K562 (cell line): ENCODE data around the gene PEPD. TPM values are rescaled to one million over a fixed set of nuclear protein-coding genes. Genes with fewer than 3 reads are reported as not detected.

Source experiments
- ATAC-seq: fragments of 200-7000 bp; cut with Tn5 transposase; 3 replicates; pipeline ENCODE4 v1.9.1; 2020; ENCODE audit warnings: moderate library complexity
- BruUV-seq: library from RNA; stranded (reverse); fragments of 400-500 nt; replicated peaks from 2 replicates; lab custom pipeline; 2021; lab: Mats Ljungman, UMichigan
- CTCF ChIA-PET: fragments of 300-600 bp; formaldehyde crosslinking; extraction: SDS; loops from one replicate; lab custom pipeline; 2021; ENCODE audit warnings: low intra/inter-chr PET ratio; lab: Yijun Ruan, JAX
- POLR2A ChIA-PET: fragments of 300-600, 350-650 bp; sonication (Branson Sonifier 250); formaldehyde crosslinking; extraction: SDS; loops from one replicate; lab custom pipeline; 2021; ENCODE audit warnings: antibody characterized with exemption, inconsistent platforms; lab: Yijun Ruan, JAX
- DNase-seq, 4 experiments: peaks; one replicate each; pipeline versions ENCODE4 v3.0.0 to v3.0.0-alpha.2; 2011 to 2018; ENCODE audit warnings: low spot score in 3 of 4, mixed read lengths in 3 of 4; ENCODE audit errors: extremely low read depth in 1 of 4
- FAIRE-seq: peaks from 2 replicates; lab custom pipeline; 2011; peaks lifted over from hg19 to GRCh38; lab: Jason Lieb, UNC
- H2AFZ ChIP-seq: 2 replicates; pipeline ENCODE4 v1.6.0; 2011; ENCODE audit warnings: low read depth, low read length, control low read depth, inconsistent platforms
- H3K27ac ChIP-seq: fragments of 200-600 bp; 3 replicates; pipeline ENCODE4 v1.8.0; 2011; ENCODE audit warnings: low read depth, mild to moderate bottlenecking, control low read depth, inconsistent platforms, low read length, moderate library complexity, mixed read lengths; ENCODE audit errors: extremely low read depth
- H3K27me3 ChIP-seq, 2 experiments: fragments of 300-600 bp in 1 of 2; 2 replicates in 1 of 2; 3 replicates in 1 of 2; pipeline versions ENCODE4 v1.6.0 to v1.8.0; 2011; ENCODE audit warnings: inconsistent platforms in 2 of 2, low read length in 2 of 2, mild to moderate bottlenecking in 1 of 2, mixed read lengths in 1 of 2, moderate library complexity in 1 of 2; ENCODE audit not compliant: control insufficient read depth in 2 of 2, insufficient read depth in 2 of 2
- H3K36me3 ChIP-seq: fragments of 300-600 bp; 3 replicates; pipeline ENCODE4 v1.8.0; 2011; ENCODE audit warnings: mild to moderate bottlenecking, low read length, inconsistent platforms; ENCODE audit not compliant: control insufficient read depth, insufficient read depth
- H3K4me1 ChIP-seq, 2 experiments: fragments of 200-600 bp in 1 of 2; replicated peaks in 1 of 2; 2 replicates in 1 of 2; 3 replicates in 1 of 2; pipeline versions ENCODE4 v1.5.1 to v1.8.0; 2011; ENCODE audit warnings: inconsistent platforms in 2 of 2, low read length in 2 of 2, mild to moderate bottlenecking in 1 of 2, mixed read lengths in 1 of 2, moderate library complexity in 1 of 2; ENCODE audit not compliant: control insufficient read depth in 2 of 2, insufficient read depth in 2 of 2
- H3K4me2 ChIP-seq: 2 replicates; pipeline ENCODE4 v1.6.1; 2011; ENCODE audit warnings: low read length, control low read depth, inconsistent platforms, mixed read lengths; ENCODE audit not compliant: insufficient read depth
- H3K4me3 ChIP-seq: fragments of 200-600 bp; sonication (generic), shearing (Covaris generic); 2 replicates; pipeline ENCODE4 v1.5.1; 2016; ENCODE audit warnings: control low read depth, inconsistent platforms
- H3K79me2 ChIP-seq: fragments of 200-600 bp; 3 replicates; pipeline ENCODE4 v1.8.0; 2011; ENCODE audit warnings: low read length, inconsistent platforms; ENCODE audit not compliant: control insufficient read depth, insufficient read depth
- H3K9ac ChIP-seq, 2 experiments: 2 replicates each; pipeline versions ENCODE4 v1.6.0 to v1.6.1; 2011; ENCODE audit warnings: low read depth in 2 of 2, low read length in 2 of 2, control low read depth in 1 of 2, inconsistent platforms in 1 of 2, mild to moderate bottlenecking in 1 of 2, mixed read lengths in 1 of 2; ENCODE audit not compliant: insufficient read depth in 1 of 2
- H3K9me1 ChIP-seq: one replicate; pipeline ENCODE4 v1.6.0; 2011; ENCODE audit warnings: inconsistent platforms, mild to moderate bottlenecking, low read length, moderate library complexity; ENCODE audit not compliant: control insufficient read depth, insufficient read depth
- H3K9me3 ChIP-seq: replicated peaks from 2 replicates; pipeline ENCODE4 v1.5.1; 2011; ENCODE audit warnings: low read depth, low read length, inconsistent platforms; ENCODE audit not compliant: control insufficient read depth, insufficient read depth
- H4K20me1 ChIP-seq: replicated peaks from 2 replicates; pipeline ENCODE4 v1.6.1; 2011; ENCODE audit warnings: low read length, inconsistent platforms, mixed read lengths; ENCODE audit not compliant: control insufficient read depth, insufficient read depth
- CBX3 ChIP-seq, 2 experiments: IDR thresholded peaks; 1 replicate in 1 of 2; 2 replicates in 1 of 2; pipeline ENCODE4 v1.6.1; 2012; ENCODE audit warnings: inconsistent platforms in 2 of 2, low read length in 2 of 2, borderline replicate concordance in 1 of 2, control low read depth in 1 of 2
- RUNX1 ChIP-seq: sonication (generic); IDR thresholded peaks from 2 replicates; pipeline ENCODE4 v1.6.1; 2016; ENCODE audit warnings: antibody characterized with exemption, low read depth
- ZNF124 ChIP-seq: sonication (generic); formaldehyde crosslinking; IDR thresholded peaks from 2 replicates; pipeline ENCODE4 v1.8.1; 2022; ENCODE audit warnings: missing genetic modification reagents
- ZNF175 ChIP-seq: fragments of 200-800 bp; sonication (Bioruptor generic); IDR thresholded peaks from 2 replicates; pipeline ENCODE4 v1.6.1; 2016; ENCODE audit warnings: low read depth, mild to moderate bottlenecking, missing genetic modification characterization, missing compliant biosample characterization
- ZNF444 ChIP-seq: fragments of 250-450 bp; sonication (Bioruptor Pico); IDR thresholded peaks from 2 replicates; pipeline ENCODE4 v1.4.0; 2020; ENCODE audit warnings: mild to moderate bottlenecking, moderate library complexity
- ZNF583 ChIP-seq: fragments of 250-450 bp; sonication (Bioruptor Pico); IDR thresholded peaks from 2 replicates; pipeline ENCODE4 v1.4.0; 2020
- WGBS: fragments of 100-300 bp; shearing (Covaris generic); methylation state at CpG from one replicate; pipeline ENCODE4 v1.1.6; 2016; ENCODE audit warnings: low coverage, mixed read lengths; ENCODE audit not compliant: insufficient coverage; ENCODE audit errors: missing lambda C conversion rate; 5-methylcytosine and 5-hydroxymethylcytosine counted together
- in situ Hi-C: fragments of 300-500 bp; cut with MboI; formaldehyde crosslinking; loops from 4 replicates; pipeline ENCODE4 v1.15.0; 2018; ENCODE audit warnings: inconsistent platforms, mixed read lengths
- intact Hi-C: fragments of 100-400 bp; cut with micrococcal nuclease; formaldehyde crosslinking; loops from 2 replicates; pipeline ENCODE4 v1.14.2; 2022
- polyA plus RNA-seq, 8 experiments: library from polyadenylated mRNA; depleted of rRNA in 4 of 8; stranded (reverse) in 5 of 8; unstranded in 3 of 8; fragments of >200 nt; fragmentation: Nextera tagmentation in 2 of 8; fragmentation: Illumina TruSeq in 1 of 8; extraction: Ambion mirVana in 2 of 8; extraction: Trizol in 1 of 8; gene quantifications; 2 replicates each; pipeline versions ENCODE4 v1.2.1 to v1.2.3, GENCODE V29; 2011 to 2014; ENCODE audit warnings: inconsistent platforms in 1 of 8, missing spikeins in 1 of 8
- total RNA-seq, 7 experiments: library from RNA; depleted of rRNA in 6 of 7; stranded (reverse); fragments of >200 nt in 6 of 7; fragmentation: Illumina TruSeq in 2 of 7; extraction: Trizol in 2 of 7; gene quantifications; 2 replicates each; pipeline versions ENCODE4 v1.2.1 to v1.2.3, GENCODE V29; 2011 to 2021; ENCODE audit warnings: low replicate concordance in 1 of 7
- TF ChIP-seq, protein P1 (sequence below): fragments of 450-650 bp; IDR thresholded peaks from 2 replicates; pipeline ENCODE4 v1.7.1; 2018; ENCODE audit warnings: mild to moderate bottlenecking, low read depth; ENCODE audit not compliant: partially characterized antibody
- TF ChIP-seq, protein P2 (sequence below): sonication (generic); formaldehyde crosslinking; IDR thresholded peaks from 2 replicates; pipeline ENCODE4 v1.8.0; 2022; ENCODE audit warnings: mild to moderate bottlenecking, missing genetic modification reagents
- TF ChIP-seq, protein P3 (sequence below), 2 experiments: fragments of 450-650 bp; conservative IDR thresholded peaks; 2 replicates each; pipeline ENCODE4 v1.6.1; 2017; ENCODE audit warnings: mild to moderate bottlenecking in 2 of 2, moderate library complexity in 2 of 2

Gene PEPD
- total and polyA plus RNA-seq, 9 of the 15 experiments (the other 6 are each of a cell fraction or from before 2014, with no cell fraction given), result 1.3 to 19.2 (median 16.0) TPM

DNA sequence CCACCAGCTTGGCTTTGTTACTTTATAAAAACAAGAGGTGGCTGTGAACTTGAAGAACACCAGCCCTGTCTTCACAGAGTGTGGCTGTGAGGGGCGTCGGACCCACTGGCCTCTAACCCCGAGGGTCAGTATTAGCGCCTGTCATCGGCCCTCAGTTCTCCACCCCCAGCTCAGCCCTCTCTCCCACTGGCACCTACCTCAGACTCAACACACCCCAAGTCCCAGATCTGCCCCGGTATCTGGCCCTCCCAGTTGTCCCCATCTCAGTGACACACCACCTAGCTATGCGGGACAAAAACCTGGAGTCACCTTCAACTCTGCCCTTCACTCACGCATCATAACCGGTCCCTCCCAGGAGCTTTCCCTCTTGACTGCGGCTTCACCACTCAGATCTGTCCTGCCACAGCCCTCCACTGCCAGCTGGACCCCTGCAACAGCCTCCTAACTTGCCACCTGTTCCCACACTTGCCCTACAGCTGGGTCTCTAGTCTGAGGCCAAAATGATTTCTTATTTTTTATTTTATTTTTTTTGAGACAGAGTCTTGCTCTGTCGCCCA is 45.4 kb downstream of the PEPD start:
- no peak for ATAC-seq
- no TSS peak for BruUV-seq
- FAIRE-seq, result no peak
- Histone ChIP-seq H3K36me3 (no peaks in the 10 kb centered on the region), H3K4me2 (no peak overlapping the region), H3K27ac (no peak overlapping the region), H3K9me1 (no peaks in the 10 kb centered on the region), H3K4me1 (no peaks in the 10 kb centered on the region; a peak in 1 of 5 replicates), H3K4me3 (no peak overlapping the region), H4K20me1 (peaks cover 6% of the 10 kb centered on the region; the same call in 1 of the 2 replicates), H2AFZ (no peak overlapping the region), H3K9ac (no peak overlapping the region), H3K27me3 (no peaks in the 10 kb centered on the region; a peak in 2 of 5 replicates), H3K9me3 (no peaks in the 10 kb centered on the region), H3K79me2 (no peaks in the 10 kb centered on the region)
- intact Hi-C loops (no loop called here), in situ Hi-C loops (no loop called here)
- CTCF ChIA-PET, result no interaction called here
- no peak for DNase-seq
- POLR2A ChIA-PET, result no interaction called here
- 41% methylated on average over 10 of the region's 11 CpGs for WGBS
- TF ChIP-seq, protein P1, sequence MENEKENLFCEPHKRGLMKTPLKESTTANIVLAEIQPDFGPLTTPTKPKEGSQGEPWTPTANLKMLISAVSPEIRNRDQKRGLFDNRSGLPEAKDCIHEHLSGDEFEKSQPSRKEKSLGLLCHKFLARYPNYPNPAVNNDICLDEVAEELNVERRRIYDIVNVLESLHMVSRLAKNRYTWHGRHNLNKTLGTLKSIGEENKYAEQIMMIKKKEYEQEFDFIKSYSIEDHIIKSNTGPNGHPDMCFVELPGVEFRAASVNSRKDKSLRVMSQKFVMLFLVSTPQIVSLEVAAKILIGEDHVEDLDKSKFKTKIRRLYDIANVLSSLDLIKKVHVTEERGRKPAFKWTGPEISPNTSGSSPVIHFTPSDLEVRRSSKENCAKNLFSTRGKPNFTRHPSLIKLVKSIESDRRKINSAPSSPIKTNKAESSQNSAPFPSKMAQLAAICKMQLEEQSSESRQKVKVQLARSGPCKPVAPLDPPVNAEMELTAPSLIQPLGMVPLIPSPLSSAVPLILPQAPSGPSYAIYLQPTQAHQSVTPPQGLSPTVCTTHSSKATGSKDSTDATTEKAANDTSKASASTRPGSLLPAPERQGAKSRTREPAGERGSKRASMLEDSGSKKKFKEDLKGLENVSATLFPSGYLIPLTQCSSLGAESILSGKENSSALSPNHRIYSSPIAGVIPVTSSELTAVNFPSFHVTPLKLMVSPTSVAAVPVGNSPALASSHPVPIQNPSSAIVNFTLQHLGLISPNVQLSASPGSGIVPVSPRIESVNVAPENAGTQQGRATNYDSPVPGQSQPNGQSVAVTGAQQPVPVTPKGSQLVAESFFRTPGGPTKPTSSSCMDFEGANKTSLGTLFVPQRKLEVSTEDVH, result no peak
- TF ChIP-seq ZNF175 (CRISPR knock-in tag), result no peak
- no peak for TF ChIP-seq ZNF444 (CRISPR knock-in tag)
- TF ChIP-seq, protein P2, sequence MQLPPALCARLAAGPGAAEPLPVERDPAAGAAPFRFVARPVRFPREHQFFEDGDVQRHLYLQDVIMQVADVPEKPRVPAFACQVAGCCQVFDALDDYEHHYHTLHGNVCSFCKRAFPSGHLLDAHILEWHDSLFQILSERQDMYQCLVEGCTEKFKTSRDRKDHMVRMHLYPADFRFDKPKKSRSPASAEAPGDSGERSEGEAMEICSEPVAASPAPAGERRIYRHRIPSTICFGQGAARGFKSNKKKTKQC (CRISPR knock-in tag), result no peak
- TF ChIP-seq CBX3 (IDR thresholded peaks at IDR 0.05; ENCODE audit: borderline replicate concordance in 1 of 2, low read length in 2 of 2), result no peak
- no peak for TF ChIP-seq RUNX1
- TF ChIP-seq ZNF583 (CRISPR knock-in tag), result no peak
- no peak for TF ChIP-seq ZNF124
- TF ChIP-seq, protein P3, sequence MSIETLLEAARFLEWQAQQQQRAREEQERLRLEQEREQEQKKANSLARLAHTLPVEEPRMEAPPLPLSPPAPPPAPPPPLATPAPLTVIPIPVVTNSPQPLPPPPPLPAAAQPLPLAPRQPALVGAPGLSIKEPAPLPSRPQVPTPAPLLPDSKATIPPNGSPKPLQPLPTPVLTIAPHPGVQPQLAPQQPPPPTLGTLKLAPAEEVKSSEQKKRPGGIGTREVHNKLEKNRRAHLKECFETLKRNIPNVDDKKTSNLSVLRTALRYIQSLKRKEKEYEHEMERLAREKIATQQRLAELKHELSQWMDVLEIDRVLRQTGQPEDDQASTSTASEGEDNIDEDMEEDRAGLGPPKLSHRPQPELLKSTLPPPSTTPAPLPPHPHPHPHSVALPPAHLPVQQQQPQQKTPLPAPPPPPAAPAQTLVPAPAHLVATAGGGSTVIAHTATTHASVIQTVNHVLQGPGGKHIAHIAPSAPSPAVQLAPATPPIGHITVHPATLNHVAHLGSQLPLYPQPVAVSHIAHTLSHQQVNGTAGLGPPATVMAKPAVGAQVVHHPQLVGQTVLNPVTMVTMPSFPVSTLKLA (conservative IDR thresholded peaks at IDR 0.05), result no peak
